H1 (cell line): Measurements from ENCODE around the gene SH3GL2. TPM values are rescaled to one million over a fixed set of nuclear protein-coding genes. Genes with fewer than 3 reads are reported as not detected.

ENCODE experiments used
- CTCF ChIA-PET: fragments of 300-600 bp; sonication (Branson Sonifier 250); formaldehyde crosslinking; loops from one replicate; lab custom pipeline; 2021; ENCODE audit not compliant: partially characterized antibody; lab: Charles Lee
- POLR2A ChIA-PET: fragments of 300-600 bp; sonication (Branson Sonifier 250); formaldehyde crosslinking; loops from one replicate; lab custom pipeline; 2021; ENCODE audit warnings: inconsistent platforms; ENCODE audit not compliant: partially characterized antibody; lab: Charles Lee
- DNase-seq, 2 experiments: peaks; one replicate each; pipeline versions ENCODE4 v3.0.0 to v3.0.0-alpha.2; 2010 to 2022; ENCODE audit warnings: low spot score in 2 of 2, low read depth in 1 of 2, mixed read lengths in 1 of 2
- FAIRE-seq: peaks from 2 replicates; lab custom pipeline; 2011; peaks lifted over from hg19 to GRCh38; lab: Jason Lieb, UNC
- H2AFZ ChIP-seq: 2 replicates; pipeline ENCODE4 v1.8.1; 2012; ENCODE audit warnings: low read length, inconsistent platforms
- H2AK5ac ChIP-seq: 2 replicates; pipeline ENCODE4 v1.6.1; 2013; ENCODE audit warnings: low read depth, low read length
- H2BK120ac ChIP-seq: replicated peaks from 2 replicates; pipeline ENCODE3; 2013; ENCODE audit warnings: low read depth, low read length, inconsistent platforms
- H2BK12ac ChIP-seq: 2 replicates; pipeline ENCODE4 v1.6.1; 2013; ENCODE audit warnings: low read depth, low read length
- H2BK15ac ChIP-seq: 2 replicates; pipeline ENCODE4 v1.6.1; 2013; ENCODE audit warnings: low read length
- H2BK20ac ChIP-seq: 2 replicates; pipeline ENCODE4 v1.6.1; 2013; ENCODE audit warnings: low read length
- H2BK5ac ChIP-seq: 2 replicates; pipeline ENCODE4 v1.6.1; 2013; ENCODE audit warnings: low read depth, low read length
- H3K14ac ChIP-seq: 2 replicates; pipeline ENCODE4 v1.6.1; 2013; ENCODE audit warnings: inconsistent platforms; ENCODE audit not compliant: insufficient read length
- H3K18ac ChIP-seq: 2 replicates; pipeline ENCODE4 v1.6.1; 2013; ENCODE audit warnings: low read length; ENCODE audit errors: extremely low read depth
- H3K23ac ChIP-seq: 2 replicates; pipeline ENCODE4 v1.6.1; 2013; ENCODE audit warnings: inconsistent platforms; ENCODE audit not compliant: insufficient read length
- H3K23me2 ChIP-seq: 2 replicates; pipeline ENCODE4 v1.6.1; 2013; ENCODE audit warnings: low read depth, low read length
- H3K27ac ChIP-seq: 2 replicates; pipeline ENCODE4 v1.6.1; 2011; ENCODE audit warnings: low read depth, low read length, inconsistent platforms
- H3K27me3 ChIP-seq, 4 experiments: replicated peaks in 1 of 4; 1 replicate in 1 of 4; 2 replicates in 3 of 4; pipeline versions ENCODE4 v1.6.1 to v1.8.1; 2011 to 2013; ENCODE audit warnings: low read length in 3 of 4, mild to moderate bottlenecking in 3 of 4, inconsistent platforms in 2 of 4, mixed read lengths in 2 of 4, moderate library complexity in 1 of 4; ENCODE audit not compliant: control insufficient read depth in 3 of 4, insufficient read depth in 3 of 4; ENCODE audit errors: extremely low read depth in 1 of 4
- H3K36me3 ChIP-seq, 4 experiments: 2 replicates each; pipeline versions ENCODE4 v1.6.1 to v1.8.1; 2011 to 2013; ENCODE audit warnings: mild to moderate bottlenecking in 4 of 4, low read length in 3 of 4, moderate library complexity in 2 of 4, control low read depth in 1 of 4, inconsistent platforms in 1 of 4; ENCODE audit not compliant: insufficient read depth in 4 of 4, control insufficient read depth in 2 of 4
- H3K4ac ChIP-seq: replicated peaks from 2 replicates; pipeline ENCODE3; 2013; ENCODE audit warnings: low read length, low read depth, mixed read lengths, inconsistent platforms; ENCODE audit not compliant: insufficient read length
- H3K4me1 ChIP-seq, 4 experiments: replicated peaks in 1 of 4; 1 replicate in 1 of 4; 2 replicates in 3 of 4; pipeline versions ENCODE4 v1.6.1 to v1.8.1; 2011 to 2013; ENCODE audit warnings: low read length in 3 of 4, inconsistent platforms in 2 of 4, mixed read lengths in 1 of 4; ENCODE audit not compliant: insufficient read depth in 4 of 4, control insufficient read depth in 3 of 4
- H3K4me2 ChIP-seq, 2 experiments: 2 replicates each; pipeline versions ENCODE4 v1.6.1 to v1.8.1; 2011 to 2013; ENCODE audit warnings: low read depth in 2 of 2, low read length in 2 of 2, control low read depth in 1 of 2, inconsistent platforms in 1 of 2, mild to moderate bottlenecking in 1 of 2; ENCODE audit not compliant: insufficient read depth in 1 of 2
- H3K4me3 ChIP-seq, 4 experiments: fragments of 200-600, 300-600 bp in 1 of 4; sonication (generic), shearing (Covaris generic), sonication (Bioruptor Twin) in 1 of 4; 2 replicates each; pipeline versions ENCODE4 v1.5.1 to v1.8.1; 2011 to 2016; ENCODE audit warnings: low read length in 4 of 4, low read depth in 3 of 4, control low read depth in 2 of 4, inconsistent platforms in 2 of 4, mild to moderate bottlenecking in 2 of 4, mixed read lengths in 1 of 4, moderate library complexity in 1 of 4; ENCODE audit not compliant: insufficient read depth in 2 of 4; ENCODE audit errors: extremely low read depth in 1 of 4
- H3K56ac ChIP-seq: replicated peaks from 2 replicates; pipeline ENCODE3; 2013; ENCODE audit warnings: low read depth, mild to moderate bottlenecking, mixed read lengths, low read length, inconsistent platforms; ENCODE audit not compliant: insufficient read length
- H3K79me1 ChIP-seq: 2 replicates; pipeline ENCODE4 v1.6.1; 2013; ENCODE audit warnings: low read depth, low read length, control low read depth
- H3K79me2 ChIP-seq, 2 experiments: 2 replicates each; pipeline versions ENCODE4 v1.6.1 to v1.8.1; 2012 to 2013; ENCODE audit warnings: low read length in 2 of 2, mild to moderate bottlenecking in 2 of 2, inconsistent platforms in 1 of 2; ENCODE audit not compliant: insufficient read depth in 2 of 2, control insufficient read depth in 1 of 2
- H3K9ac ChIP-seq, 4 experiments: replicated peaks in 1 of 4; 1 replicate in 1 of 4; 2 replicates in 3 of 4; pipeline versions ENCODE4 v1.6.1 to v1.8.1; 2011 to 2013; ENCODE audit warnings: low read depth in 3 of 4, low read length in 3 of 4, control low read depth in 2 of 4, mild to moderate bottlenecking in 2 of 4, moderate library complexity in 2 of 4, inconsistent platforms in 1 of 4; ENCODE audit errors: extremely low read depth in 1 of 4
- H3K9me3 ChIP-seq, 2 experiments: 2 replicates each; pipeline versions ENCODE4 v1.6.1 to v1.8.1; 2012 to 2013; ENCODE audit warnings: mild to moderate bottlenecking in 2 of 2, moderate library complexity in 2 of 2, control low read depth in 1 of 2, inconsistent platforms in 1 of 2, low read depth in 1 of 2, low read length in 1 of 2, mixed read lengths in 1 of 2; ENCODE audit not compliant: insufficient read depth in 2 of 2
- H4K20me1 ChIP-seq, 2 experiments: replicated peaks in 1 of 2; 2 replicates each; pipeline versions ENCODE3 to v1.8.1; 2011 to 2013; ENCODE audit warnings: inconsistent platforms in 2 of 2, low read length in 2 of 2, mild to moderate bottlenecking in 1 of 2; ENCODE audit not compliant: insufficient read depth in 2 of 2, control insufficient read depth in 1 of 2
- H4K5ac ChIP-seq: 2 replicates; pipeline ENCODE4 v1.6.1; 2013; ENCODE audit warnings: low read length, low read depth, mixed read lengths, inconsistent platforms; ENCODE audit not compliant: insufficient read length
- H4K8ac ChIP-seq: 2 replicates; pipeline ENCODE4 v1.8.0; 2013; ENCODE audit warnings: mild to moderate bottlenecking, moderate library complexity, low read length, inconsistent platforms; ENCODE audit not compliant: insufficient read depth; ENCODE audit errors: extremely low read depth
- H4K91ac ChIP-seq: replicated peaks from 2 replicates; pipeline ENCODE3; 2013; ENCODE audit warnings: low read length, mixed read lengths, inconsistent platforms; ENCODE audit not compliant: insufficient read length
- CBX5 ChIP-seq: fragments of 300-800, 300-1000 bp; sonication (generic); IDR thresholded peaks from 2 replicates; pipeline ENCODE4 v1.7.1; 2016; ENCODE audit warnings: antibody characterized with exemption, low read length, low read depth
- CREB1 ChIP-seq: IDR thresholded peaks from 2 replicates; pipeline ENCODE4 v1.6.1; 2012; ENCODE audit warnings: inconsistent platforms
- EP300 ChIP-seq, 2 experiments: IDR thresholded peaks; 1 replicate in 1 of 2; 2 replicates in 1 of 2; pipeline ENCODE4 v1.6.1; 2011 to 2012; ENCODE audit warnings: low read depth in 2 of 2, low read length in 2 of 2, mild to moderate bottlenecking in 2 of 2, borderline replicate concordance in 1 of 2, inconsistent platforms in 1 of 2, moderate library complexity in 1 of 2
- GABPA ChIP-seq: IDR thresholded peaks from 2 replicates; pipeline ENCODE4 v1.6.1; 2011; ENCODE audit warnings: mild to moderate bottlenecking, low read length, moderate library complexity, borderline replicate concordance; ENCODE audit not compliant: insufficient read depth
- GTF2F1 ChIP-seq: IDR thresholded peaks from 2 replicates; pipeline ENCODE4 v1.6.1; 2012; ENCODE audit warnings: low read depth, low read length, improper control_type of control experiment, borderline replicate concordance
- JUN ChIP-seq: IDR thresholded peaks from 2 replicates; pipeline ENCODE4 v1.6.1; 2011; ENCODE audit warnings: low read depth, mild to moderate bottlenecking, improper control_type of control experiment, low read length
- JUND ChIP-seq: IDR thresholded peaks from 2 replicates; pipeline ENCODE4 v1.6.1; 2011; ENCODE audit warnings: mild to moderate bottlenecking, improper control_type of control experiment, low read length
- POLR2A ChIP-seq, 2 experiments: IDR thresholded peaks; 1 replicate in 1 of 2; 2 replicates in 1 of 2; pipeline ENCODE4 v1.6.1; 2011; ENCODE audit warnings: low read depth in 2 of 2, low read length in 2 of 2, mild to moderate bottlenecking in 2 of 2; ENCODE audit errors: control extremely low read depth in 1 of 2
- POU5F1 ChIP-seq: IDR thresholded peaks from 2 replicates; pipeline ENCODE4 v1.6.1; 2011; ENCODE audit warnings: low read depth, mild to moderate bottlenecking, low read length, moderate library complexity
- SUZ12 ChIP-seq: fragments of 200-600 bp; sonication (generic); IDR thresholded peaks from 2 replicates; pipeline ENCODE4 v1.6.1; 2012; ENCODE audit warnings: mild to moderate bottlenecking, inconsistent platforms, low read length, moderate library complexity, mixed read lengths
- TAF7 ChIP-seq: optimal IDR thresholded peaks from 2 replicates; pipeline ENCODE3; 2011; ENCODE audit warnings: low read depth, mild to moderate bottlenecking, inconsistent platforms, low read length, moderate library complexity, borderline replicate concordance
- TEAD4 ChIP-seq: IDR thresholded peaks from 2 replicates; pipeline ENCODE4 v1.6.1; 2012; ENCODE audit warnings: low read depth, low read length, inconsistent platforms, mixed read lengths
- YY1 ChIP-seq: IDR thresholded peaks from 2 replicates; pipeline ENCODE4 v1.6.1; 2011; ENCODE audit warnings: low read depth, mild to moderate bottlenecking, low read length
- WGBS, 2 experiments: shearing (Covaris generic) in 1 of 2; methylation state at CpG; one replicate each; pipeline versions ENCODE4 v1.1.6 to v1.1.7; 2013 to 2015; ENCODE audit warnings: low lambda C conversion rate in 2 of 2, mixed read lengths in 2 of 2, inconsistent platforms in 1 of 2, low coverage in 1 of 2, missing lambda C conversion rate in 1 of 2; ENCODE audit not compliant: insufficient replicate concordance in 2 of 2, insufficient coverage in 1 of 2, insufficient read length in 1 of 2; ENCODE audit errors: extremely low coverage in 1 of 2, missing lambda C conversion rate in 1 of 2; 5-methylcytosine and 5-hydroxymethylcytosine counted together
- polyA plus RNA-seq, 7 experiments: library from polyadenylated mRNA; depleted of rRNA in 3 of 7; stranded (reverse) in 5 of 7; unstranded in 2 of 7; fragments of >200 nt in 5 of 7; fragments of 200-250 nt in 2 of 7; gene quantifications; 1 replicate in 5 of 7; 2 replicates in 1 of 7; 4 replicates in 1 of 7; pipeline versions ENCODE4 v1.2.1 to v1.2.3, GENCODE V29; 2011 to 2013; ENCODE audit warnings: missing spikeins in 2 of 7, mixed read lengths in 2 of 7
- total RNA-seq: library from RNA; stranded (reverse); fragmentation: NEBNext Ultra II Directional; extraction: Animal tissue kit (Norgen Biotek cat#: 25700); gene quantifications from 2 replicates; pipeline ENCODE4 v1.2.1, GENCODE V29; 2021
- TF ChIP-seq, protein P1 (sequence below): IDR thresholded peaks from 2 replicates; pipeline ENCODE4 v1.6.1; 2012; ENCODE audit warnings: low read length, inconsistent platforms

SH3GL2 gene
- total and polyA plus RNA-seq, 2 of the 8 experiments (the other 6 are each of a cell fraction or from before 2014, with no cell fraction given), result 4.7 to 5.3 TPM

DNA sequence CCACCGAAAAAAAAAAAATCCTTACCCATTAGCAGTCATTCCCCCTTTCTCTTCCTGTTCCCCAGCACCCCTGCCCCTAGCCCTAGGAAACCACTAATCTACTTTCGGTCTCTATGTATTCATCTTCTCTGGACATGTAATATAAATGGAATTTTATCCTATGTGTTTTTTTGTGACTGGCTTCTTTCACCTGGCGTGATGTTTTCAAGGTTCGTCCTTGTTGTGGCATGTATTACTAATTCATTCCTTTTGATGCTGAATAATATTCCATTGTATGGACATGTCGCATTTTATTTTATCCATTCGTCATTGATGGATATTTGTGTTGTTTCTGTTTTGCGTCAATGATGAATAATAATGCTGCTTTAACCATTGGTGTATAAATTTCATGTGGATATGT lies 42.8 kb upstream of the SH3GL2 start:
- DNase-seq, result no peak
- Histone ChIP-seq H3K56ac (no peak overlapping the region), H4K20me1 (no peaks in the 10 kb centered on the region), H3K23ac (no peak overlapping the region), H3K9ac (no peak overlapping the region), H3K27me3 (no peaks in the 10 kb centered on the region), H3K36me3 (no peaks in the 10 kb centered on the region; a peak in 1 of 8 replicates), H4K5ac (no peak overlapping the region), H3K79me1 (no peaks in the 10 kb centered on the region), H3K4me2 (no peak overlapping the region), H3K14ac (no peak overlapping the region), H3K4me1 (no peaks in the 10 kb centered on the region; a peak in 1 of 7 replicates), H3K4ac (no peak overlapping the region), H3K18ac (no peak overlapping the region), H2BK12ac (no peak overlapping the region), H3K27ac (no peak overlapping the region), H3K23me2 (no peaks in the 10 kb centered on the region), H2AK5ac (no peak overlapping the region), H4K8ac (no peak overlapping the region), H3K79me2 (no peaks in the 10 kb centered on the region), H4K91ac (no peak overlapping the region), H3K9me3 (peaks cover 15% of the 10 kb centered on the region in 2 experiments; a peak in 3 of 4 replicates), H3K4me3 (no peak overlapping the region), H2BK120ac (no peak overlapping the region), H2BK5ac (no peak overlapping the region), H2BK15ac (no peak overlapping the region), H2AFZ (no peak overlapping the region), H2BK20ac (no peak overlapping the region)
- ChIA-PET POLR2A (no interaction called here), CTCF (interaction anchor here (9.5 kb wide), 1 partner anchor 267 kb away, joined by 95 read pairs; no protein-coding TSS in a partner anchor)
- whole genome bisulfite sequencing, 2 experiments, result 88 to 100% methylated on average over 1 to 7 of the region's 7 CpGs
- FAIRE-seq, result no peak
- TF ChIP-seq, protein P1, sequence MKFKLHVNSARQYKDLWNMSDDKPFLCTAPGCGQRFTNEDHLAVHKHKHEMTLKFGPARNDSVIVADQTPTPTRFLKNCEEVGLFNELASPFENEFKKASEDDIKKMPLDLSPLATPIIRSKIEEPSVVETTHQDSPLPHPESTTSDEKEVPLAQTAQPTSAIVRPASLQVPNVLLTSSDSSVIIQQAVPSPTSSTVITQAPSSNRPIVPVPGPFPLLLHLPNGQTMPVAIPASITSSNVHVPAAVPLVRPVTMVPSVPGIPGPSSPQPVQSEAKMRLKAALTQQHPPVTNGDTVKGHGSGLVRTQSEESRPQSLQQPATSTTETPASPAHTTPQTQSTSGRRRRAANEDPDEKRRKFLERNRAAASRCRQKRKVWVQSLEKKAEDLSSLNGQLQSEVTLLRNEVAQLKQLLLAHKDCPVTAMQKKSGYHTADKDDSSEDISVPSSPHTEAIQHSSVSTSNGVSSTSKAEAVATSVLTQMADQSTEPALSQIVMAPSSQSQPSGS, result no peak
- TF ChIP-seq GTF2F1, result no peak
- no peak for TF ChIP-seq JUND
- no peak for TF ChIP-seq SUZ12
- TF ChIP-seq TEAD4, result no peak
- no peak for TF ChIP-seq CREB1
- TF ChIP-seq GABPA, result no peak
- no peak for TF ChIP-seq POU5F1
- no peak for TF ChIP-seq EP300 (IDR thresholded peaks at IDR 0.05; ENCODE audit: borderline replicate concordance in 1 of 2, low read depth in 2 of 2, low read length in 2 of 2)
- no peak for TF ChIP-seq TAF7
- no peak for TF ChIP-seq YY1
- no peak for TF ChIP-seq POLR2A (IDR thresholded peaks at IDR 0.05; ENCODE audit: control extremely low read depth in 1 of 2, low read depth in 2 of 2, low read length in 2 of 2)
- no peak for TF ChIP-seq CBX5
- no peak for TF ChIP-seq JUN
